A673 (cell line): Measurements from ENCODE around the gene TMEM242.

Experiments used
- EZH2 ChIP-seq: fragments of 200-600 bp; sonication (generic); IDR thresholded peaks from 2 replicates; pipeline ENCODE4 v1.6.1; 2017; ENCODE audit warnings: borderline replicate concordance, low read depth, mild to moderate bottlenecking, mixed read lengths, antibody characterized with exemption, low read length; ENCODE audit not compliant: poor library complexity, severe bottlenecking
- TF ChIP-seq, protein P1 (sequence below): fragments of 300-800, 200-600 bp; sonication (generic); conservative IDR thresholded peaks from 2 replicates; pipeline ENCODE4 v1.5.1; 2017; ENCODE audit warnings: low read depth, mild to moderate bottlenecking, antibody characterized with exemption, low read length, moderate library complexity, mixed read lengths

GRCh38 chr6:157292202-157292601 lies 31.1 kb downstream of the TMEM242 start:
- TF ChIP-seq, protein P1, sequence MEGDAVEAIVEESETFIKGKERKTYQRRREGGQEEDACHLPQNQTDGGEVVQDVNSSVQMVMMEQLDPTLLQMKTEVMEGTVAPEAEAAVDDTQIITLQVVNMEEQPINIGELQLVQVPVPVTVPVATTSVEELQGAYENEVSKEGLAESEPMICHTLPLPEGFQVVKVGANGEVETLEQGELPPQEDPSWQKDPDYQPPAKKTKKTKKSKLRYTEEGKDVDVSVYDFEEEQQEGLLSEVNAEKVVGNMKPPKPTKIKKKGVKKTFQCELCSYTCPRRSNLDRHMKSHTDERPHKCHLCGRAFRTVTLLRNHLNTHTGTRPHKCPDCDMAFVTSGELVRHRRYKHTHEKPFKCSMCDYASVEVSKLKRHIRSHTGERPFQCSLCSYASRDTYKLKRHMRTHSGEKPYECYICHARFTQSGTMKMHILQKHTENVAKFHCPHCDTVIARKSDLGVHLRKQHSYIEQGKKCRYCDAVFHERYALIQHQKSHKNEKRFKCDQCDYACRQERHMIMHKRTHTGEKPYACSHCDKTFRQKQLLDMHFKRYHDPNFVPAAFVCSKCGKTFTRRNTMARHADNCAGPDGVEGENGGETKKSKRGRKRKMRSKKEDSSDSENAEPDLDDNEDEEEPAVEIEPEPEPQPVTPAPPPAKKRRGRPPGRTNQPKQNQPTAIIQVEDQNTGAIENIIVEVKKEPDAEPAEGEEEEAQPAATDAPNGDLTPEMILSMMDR: no peak
- TF ChIP-seq EZH2: no peak
